Stromal cell of bone marrow (primary cell): ENCODE measurements around the gene HEPACAM2.

Source experiments
- DNase-seq: peaks from one replicate; pipeline ENCODE4 v3.0.0-alpha.2; 2012; ENCODE audit warnings: low read depth

HEPACAM2 gene

GRCh38 chr7:93147363-93147762, 78.9 kb downstream of the HEPACAM2 start:
- peak; percentile 41 for DNase-seq

GRCh38 chr7:93146472-93147141, 79.7 kb downstream of the HEPACAM2 start:
- DNase-seq, result no peak

- DNase-seq, result no peak
Observed at GRCh38 chr7:93146036-93146435, 80.2 kb downstream of the HEPACAM2 start.

GRCh38 chr7:93145354-93145753, 80.9 kb downstream of the HEPACAM2 start:
- DNase-seq, result no peak

DNA sequence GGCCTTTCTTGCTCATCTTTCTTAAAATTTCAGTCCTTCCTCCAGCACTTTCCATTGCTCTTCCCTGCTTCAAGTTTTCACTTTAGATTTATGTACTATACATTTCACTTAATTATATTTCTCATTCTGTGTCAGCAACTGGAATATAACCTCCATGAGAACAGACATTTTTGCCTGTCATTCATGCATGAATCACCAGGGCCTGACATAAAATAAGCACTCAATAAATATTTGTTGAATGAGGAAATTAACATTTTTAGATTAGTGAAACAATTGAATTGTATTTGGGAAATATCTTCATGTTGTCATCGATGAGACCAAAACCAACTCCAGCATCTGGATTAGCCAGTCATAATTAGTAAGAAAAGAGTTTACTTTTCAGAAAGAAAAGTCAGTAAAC, 84.1 kb downstream of the HEPACAM2 start:
- DNase-seq, result no peak

DNA sequence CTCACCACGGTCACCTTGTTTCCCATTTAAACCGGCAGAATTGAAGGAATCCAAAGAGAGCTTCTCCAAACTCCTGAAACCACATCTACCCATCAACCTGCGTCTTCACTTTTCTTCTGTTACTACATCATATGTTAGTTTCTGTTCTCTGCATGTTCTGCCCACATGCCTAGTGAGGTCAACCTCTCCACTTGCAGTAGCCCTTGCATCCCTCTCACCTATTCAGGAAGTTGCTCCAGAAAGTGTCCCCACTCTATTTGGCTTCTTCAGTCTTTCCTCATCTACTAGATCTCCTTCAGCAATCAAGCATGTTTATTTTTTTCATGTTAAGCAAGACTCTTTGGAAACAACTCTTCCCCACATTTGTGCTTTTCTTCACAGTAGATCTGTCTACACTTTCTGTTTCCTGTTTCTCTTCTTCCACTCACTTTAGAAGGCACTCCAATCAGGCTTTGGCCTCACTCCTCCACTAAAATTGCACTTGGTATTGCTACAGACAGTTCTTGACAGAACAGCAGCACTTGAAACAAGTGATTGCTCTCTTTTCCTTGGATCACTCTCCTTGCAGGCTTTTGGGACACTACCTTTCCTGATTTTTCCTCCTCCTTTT, 85.6 kb downstream of the HEPACAM2 start:
- DNase-seq, result no peak

DNA sequence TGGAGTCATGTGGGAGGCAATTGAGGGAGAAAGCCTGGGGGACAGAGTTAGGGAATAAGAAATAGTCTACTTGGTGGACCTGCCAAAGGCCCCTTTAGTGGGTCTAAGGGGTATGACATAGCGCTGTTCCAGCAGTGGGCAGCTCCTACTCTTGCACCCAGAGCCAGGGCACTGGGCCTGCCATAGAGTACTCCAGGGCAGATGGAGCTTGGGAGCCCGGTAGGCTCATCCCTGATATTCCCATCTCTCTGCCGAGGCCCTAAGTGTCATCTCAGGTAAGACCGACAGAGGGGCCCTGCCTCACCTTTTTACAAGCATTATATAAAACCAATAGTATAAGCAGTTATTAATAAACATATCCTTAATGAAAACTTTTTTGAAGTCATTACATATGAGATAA, 87.7 kb downstream of the HEPACAM2 start:
- no peak for DNase-seq
